SK-N-SH treated with all-trans-retinoic acid at 6 μM for 48 hours (cell line): ENCODE measurements around the gene UCP2.

Experiments
- ATAC-seq: fragments of 200-7000 bp; cut with Tn5 transposase; 3 replicates; pipeline ENCODE4 v1.9.1; 2020; ENCODE audit warnings: mild to moderate bottlenecking, moderate library complexity
- ARNTL ChIP-seq: fragments of 450-650 bp; formaldehyde crosslinking; IDR thresholded peaks from 2 replicates; pipeline ENCODE4 v1.5.0; 2020; ENCODE audit warnings: low read depth, mild to moderate bottlenecking, moderate library complexity, borderline replicate concordance
- BACH2 ChIP-seq: fragments of 250-450 bp; sonication (Bioruptor Pico); IDR thresholded peaks from 2 replicates; pipeline ENCODE4 v1.9.0; 2021; ENCODE audit warnings: mild to moderate bottlenecking, borderline replicate concordance
- CREB5 ChIP-seq: fragments of 250-450 bp; sonication (Bioruptor Pico); IDR thresholded peaks from 2 replicates; pipeline ENCODE4 v1.5.1; 2020; ENCODE audit warnings: low read depth, mild to moderate bottlenecking, moderate library complexity
- CSDC2 ChIP-seq: fragments of 250-450 bp; sonication (Bioruptor Pico); IDR thresholded peaks from 2 replicates; pipeline ENCODE4 v1.5.0; 2020; ENCODE audit warnings: mild to moderate bottlenecking, moderate library complexity
- CSRNP3 ChIP-seq: fragments of 250-450 bp; sonication (Bioruptor Pico); IDR thresholded peaks from 2 replicates; pipeline ENCODE4 v1.5.1; 2021; ENCODE audit warnings: mild to moderate bottlenecking, moderate library complexity
- ESRRG ChIP-seq: fragments of 250-450 bp; sonication (Bioruptor Pico); IDR thresholded peaks from 2 replicates; pipeline ENCODE4 v1.6.1; 2021; ENCODE audit warnings: mild to moderate bottlenecking
- GLIS3 ChIP-seq: fragments of 250-450 bp; sonication (Bioruptor Pico); IDR thresholded peaks from 2 replicates; pipeline ENCODE4 v1.5.0; 2020; ENCODE audit warnings: mild to moderate bottlenecking, moderate library complexity
- ISL1 ChIP-seq: fragments of 250-450 bp; sonication (Bioruptor Pico); IDR thresholded peaks from 2 replicates; pipeline ENCODE4 v2.1.2; 2022; ENCODE audit warnings: mild to moderate bottlenecking, moderate library complexity
- OSR1 ChIP-seq: fragments of 250-450 bp; sonication (Bioruptor Pico); IDR thresholded peaks from 2 replicates; pipeline ENCODE4 v1.8.0; 2022; ENCODE audit warnings: moderate library complexity, mild to moderate bottlenecking, inconsistent platforms
- PATZ1 ChIP-seq: fragments of 250-450 bp; sonication (Bioruptor Pico); IDR thresholded peaks from 2 replicates; pipeline ENCODE4 v1.8.0; 2020; ENCODE audit warnings: mild to moderate bottlenecking, moderate library complexity, borderline replicate concordance
- POU6F1 ChIP-seq: fragments of 250-450 bp; sonication (Bioruptor Pico); IDR thresholded peaks from 2 replicates; pipeline ENCODE4 v1.8.0; 2021; ENCODE audit warnings: low read depth, mild to moderate bottlenecking, moderate library complexity, borderline replicate concordance
- PPARA ChIP-seq: fragments of 250-450 bp; sonication (Bioruptor Pico); IDR thresholded peaks from 2 replicates; pipeline ENCODE4 v1.5.0; 2020; ENCODE audit warnings: mild to moderate bottlenecking, borderline replicate concordance
- RARB ChIP-seq: fragments of 250-450 bp; sonication (Bioruptor Pico); IDR thresholded peaks from 2 replicates; pipeline ENCODE4 v1.8.0; 2021; ENCODE audit warnings: mild to moderate bottlenecking, moderate library complexity
- SNAI2 ChIP-seq: fragments of 250-450 bp; sonication (Bioruptor Pico); IDR thresholded peaks from 2 replicates; pipeline ENCODE4 v1.5.0; 2020; ENCODE audit warnings: mild to moderate bottlenecking, moderate library complexity
- TCF4 ChIP-seq: fragments of 250-450 bp; sonication (Bioruptor Pico); IDR thresholded peaks from 2 replicates; pipeline ENCODE4 v1.8.0; 2021; ENCODE audit warnings: mild to moderate bottlenecking, moderate library complexity, borderline replicate concordance
- TOX ChIP-seq: fragments of 250-450 bp; sonication (Bioruptor Pico); IDR thresholded peaks from 2 replicates; pipeline ENCODE4 v1.8.0; 2021; ENCODE audit warnings: mild to moderate bottlenecking, moderate library complexity, borderline replicate concordance
- TSHZ2 ChIP-seq: fragments of 250-450 bp; sonication (Bioruptor Pico); IDR thresholded peaks from 2 replicates; pipeline ENCODE4 v1.5.0; 2020; ENCODE audit warnings: mild to moderate bottlenecking, moderate library complexity
- ZC3H10 ChIP-seq: fragments of 250-450 bp; sonication (Bioruptor Pico); IDR thresholded peaks from 2 replicates; pipeline ENCODE4 v1.5.1; 2021; ENCODE audit warnings: mild to moderate bottlenecking, moderate library complexity
- ZFP3 ChIP-seq: fragments of 250-450 bp; sonication (Bioruptor Pico); IDR thresholded peaks from 2 replicates; pipeline ENCODE4 v1.5.0; 2020; ENCODE audit warnings: mild to moderate bottlenecking, moderate library complexity
- ZFP30 ChIP-seq: fragments of 450-650 bp; formaldehyde crosslinking; IDR thresholded peaks from 2 replicates; pipeline ENCODE4 v1.5.0; 2022; ENCODE audit warnings: mild to moderate bottlenecking, moderate library complexity
- ZNF565 ChIP-seq: fragments of 450-650 bp; formaldehyde crosslinking; conservative IDR thresholded peaks from 2 replicates; pipeline ENCODE4 v1.5.0; 2020; ENCODE audit warnings: low read depth, mild to moderate bottlenecking, moderate library complexity
- ZNF70 ChIP-seq: fragments of 450-650 bp; formaldehyde crosslinking; IDR thresholded peaks from 2 replicates; pipeline ENCODE4 v1.5.0; 2020; ENCODE audit warnings: mild to moderate bottlenecking, moderate library complexity
- ZNF8 ChIP-seq: fragments of 450-650 bp; formaldehyde crosslinking; IDR thresholded peaks from 2 replicates; pipeline ENCODE4 v1.5.0; 2020; ENCODE audit warnings: mild to moderate bottlenecking, moderate library complexity

The UCP2 gene

GRCh38 chr11:73944901-73945300 is 37.7 kb downstream of the UCP2 start:
- no peak for TF ChIP-seq ZNF8 (CRISPR knock-in tag)
- no peak for TF ChIP-seq ZNF70 (CRISPR knock-in tag)
- no peak for TF ChIP-seq ZFP3 (CRISPR knock-in tag)
- no peak for TF ChIP-seq TOX (CRISPR knock-in tag)
- no peak for TF ChIP-seq CSRNP3
- TF ChIP-seq POU6F1: no peak
- no peak for TF ChIP-seq PPARA
- no peak for TF ChIP-seq PATZ1
- TF ChIP-seq ESRRG (CRISPR knock-in tag): no peak
- no peak for TF ChIP-seq BACH2 (CRISPR knock-in tag)
- no peak for TF ChIP-seq ZNF565
- no peak for TF ChIP-seq CREB5 (CRISPR knock-in tag)
- TF ChIP-seq TCF4 (CRISPR knock-in tag): no peak
- no peak for TF ChIP-seq TSHZ2 (CRISPR knock-in tag)
- TF ChIP-seq RARB (CRISPR knock-in tag): no peak
- no peak for TF ChIP-seq ZFP30
- no peak for TF ChIP-seq GLIS3 (CRISPR knock-in tag)
- TF ChIP-seq ISL1: no peak
- TF ChIP-seq CSDC2 (CRISPR knock-in tag): no peak
- ATAC-seq: no peak

- TF ChIP-seq ZFP30: no peak
- no peak for TF ChIP-seq CSRNP3
- TF ChIP-seq SNAI2 (CRISPR knock-in tag): no peak
- no peak for TF ChIP-seq ZFP3 (CRISPR knock-in tag)
- no peak for TF ChIP-seq ZNF8 (CRISPR knock-in tag)
- no peak for TF ChIP-seq CREB5 (CRISPR knock-in tag)
- no peak for TF ChIP-seq ARNTL (CRISPR knock-in tag)
- TF ChIP-seq ESRRG (CRISPR knock-in tag): no peak
- TF ChIP-seq PATZ1: no peak
- TF ChIP-seq GLIS3 (CRISPR knock-in tag): no peak
- no peak for TF ChIP-seq ZC3H10 (CRISPR knock-in tag)
- no peak for TF ChIP-seq OSR1
- no peak for ATAC-seq
Measured at GRCh38 chr11:73944085-73944484, 38.6 kb downstream of the UCP2 start.
